ENCODE results near the gene ARHGEF6. TPM values are rescaled to one million over a fixed set of nuclear protein-coding genes. Genes with fewer than 3 reads are reported as not detected.

ARHGEF6 gene
- total RNA-seq, 1 donor from 2014 or later, result 1.6 TPM

GRCh38 chrX:136652822-136653723, 127.7 kb downstream of the ARHGEF6 start:
- Histone ChIP-seq H3K27me3 (ENCODE audit: control insufficient read depth, insufficient read depth, low read length) (no peaks in the 10 kb centered on the region), H3K4me3 (ENCODE audit: low read depth, low read length) (no peak overlapping the region), H3K36me3 (ENCODE audit: control insufficient read depth, insufficient read depth, low read length) (no peaks in the 10 kb centered on the region)
- TF ChIP-seq CTCF (IDR thresholded peaks at IDR 0.05; ENCODE audit: insufficient read depth, low read length, poor library complexity, severe bottlenecking), result no peak
- no peak for DNase-seq (ENCODE audit: low read depth)

- DNase-seq (ENCODE audit: low read depth), result no peak
- no peak overlapping the region for H3K4me3 ChIP-seq (ENCODE audit: low read depth, low read length)
- no peaks in the 10 kb centered on the region for H3K27me3 ChIP-seq (ENCODE audit: control insufficient read depth, insufficient read depth, low read length)
- no peak for TF ChIP-seq CTCF (IDR thresholded peaks at IDR 0.05; ENCODE audit: insufficient read depth, low read length, poor library complexity, severe bottlenecking)
- H3K36me3 ChIP-seq (ENCODE audit: control insufficient read depth, insufficient read depth, low read length), result no peaks in the 10 kb centered on the region
Measured at GRCh38 chrX:136650811-136651210, 129.9 kb downstream of the ARHGEF6 start.

GRCh38 chrX:136647677-136648360, 132.9 kb downstream of the ARHGEF6 start, which contains the start of gene CD40LG:
TSS of gene CD40LG (plus strand) at chrX:136648158. CDS start at chrX:136648249, 91 bp downstream.
- no peak for DNase-seq (ENCODE audit: low read depth)
- no peak within 1 kb of the TSS for H3K4me3 ChIP-seq (ENCODE audit: low read depth, low read length)
- TF ChIP-seq CTCF (IDR thresholded peaks at IDR 0.05; ENCODE audit: insufficient read depth, low read length, poor library complexity, severe bottlenecking), result no peak
- H3K27me3 ChIP-seq (ENCODE audit: control insufficient read depth, insufficient read depth, low read length), result no peaks in the 10 kb centered on the region
- H3K36me3 ChIP-seq (ENCODE audit: control insufficient read depth, insufficient read depth, low read length), result no peaks in the 10 kb centered on the region

- H3K4me3 ChIP-seq (ENCODE audit: low read depth, low read length), result no peak overlapping the region
- no peaks in the 10 kb centered on the region for H3K27me3 ChIP-seq (ENCODE audit: control insufficient read depth, insufficient read depth, low read length)
- no peaks in the 10 kb centered on the region for H3K36me3 ChIP-seq (ENCODE audit: control insufficient read depth, insufficient read depth, low read length)
- no peak for DNase-seq (ENCODE audit: low read depth)
- TF ChIP-seq CTCF (IDR thresholded peaks at IDR 0.05; ENCODE audit: insufficient read depth, low read length, poor library complexity, severe bottlenecking), result no peak
Measured at GRCh38 chrX:136646602-136647239, 134.0 kb downstream of the ARHGEF6 start.

- H3K27me3 ChIP-seq (ENCODE audit: control insufficient read depth, insufficient read depth, low read length), result no peaks in the 10 kb centered on the region
- no peak overlapping the region for H3K4me3 ChIP-seq (ENCODE audit: low read depth, low read length)
- no peak for TF ChIP-seq CTCF (IDR thresholded peaks at IDR 0.05; ENCODE audit: insufficient read depth, low read length, poor library complexity, severe bottlenecking)
- DNase-seq (ENCODE audit: low read depth), result no peak
- no peaks in the 10 kb centered on the region for H3K36me3 ChIP-seq (ENCODE audit: control insufficient read depth, insufficient read depth, low read length)
Measured at GRCh38 chrX:136643243-136643642, 137.5 kb downstream of the ARHGEF6 start.
